ENCODE data around the gene CELA2B.
A peak's percentile ranks its signal among the peaks of the same experiment; 100 is the strongest.
"Not testable (repeated sequence)": the region's sequence is repeated elsewhere in the genome, so short reads cannot be mapped to it uniquely, and the experiment has no call there.

CELA2B gene

GRCh38 chr1:15429701-15430149 lies 46.2 kb upstream of the CELA2B start:
- 0 out of 3 replicates have a peak, but pooled peaks have one; percentile 2 for ATAC-seq (ENCODE audit: low read depth)
- no peak for TF ChIP-seq CTCF (IDR thresholded peaks at IDR 0.05; ENCODE audit: poor library complexity, severe bottlenecking)
- Histone ChIP-seq H3K4me3 (ENCODE audit: severe bottlenecking) (no peak overlapping the region), H3K9me3 (ENCODE audit: severe bottlenecking) (no peaks in the 10 kb centered on the region), H3K27me3 (ENCODE audit: insufficient read depth, poor library complexity, severe bottlenecking) (no peaks in the 10 kb centered on the region), H3K4me1 (ENCODE audit: insufficient read depth, poor library complexity, severe bottlenecking) (peaks cover 18% of the 10 kb centered on the region), H3K36me3 (ENCODE audit: low read depth) (peaks cover 47% of the 10 kb centered on the region), H3K27ac (ENCODE audit: poor library complexity, severe bottlenecking) (peak overlapping the region; percentile 3)
- DNase-seq (ENCODE audit: low spot score) = no peak

GRCh38 chr1:15430787-15431570 lies 44.9 kb upstream of the CELA2B start:
- no peak overlapping the region for H3K4me3 ChIP-seq (ENCODE audit: severe bottlenecking)
- H3K27me3 ChIP-seq (ENCODE audit: insufficient read depth, poor library complexity, severe bottlenecking) = no peaks in the 10 kb centered on the region
- peaks cover 15% of the 10 kb centered on the region for H3K4me1 ChIP-seq (ENCODE audit: insufficient read depth, poor library complexity, severe bottlenecking)
- no peaks in the 10 kb centered on the region for H3K9me3 ChIP-seq (ENCODE audit: severe bottlenecking)
- ATAC-seq (ENCODE audit: low read depth) (peak; percentile 31), DNase-seq (ENCODE audit: low spot score) (no peak)
- no peak overlapping the region for H3K27ac ChIP-seq (ENCODE audit: poor library complexity, severe bottlenecking)
- H3K36me3 ChIP-seq (ENCODE audit: low read depth) = peaks cover 37% of the 10 kb centered on the region
- peak; percentile 82 for TF ChIP-seq CTCF (IDR thresholded peaks at IDR 0.05; ENCODE audit: poor library complexity, severe bottlenecking)

GRCh38 chr1:15431571-15431948 lies 44.3 kb upstream of the CELA2B start:
- H3K36me3 ChIP-seq (ENCODE audit: low read depth) = peaks cover 31% of the 10 kb centered on the region
- DNase-seq (ENCODE audit: low spot score) = no peak
- ATAC-seq (ENCODE audit: low read depth) = no peak
- H3K4me1 ChIP-seq (ENCODE audit: insufficient read depth, poor library complexity, severe bottlenecking) = peaks cover 9% of the 10 kb centered on the region
- no peaks in the 10 kb centered on the region for H3K9me3 ChIP-seq (ENCODE audit: severe bottlenecking)
- H3K4me3 ChIP-seq (ENCODE audit: severe bottlenecking) = no peak overlapping the region
- H3K27me3 ChIP-seq (ENCODE audit: insufficient read depth, poor library complexity, severe bottlenecking) = no peaks in the 10 kb centered on the region
- no peak overlapping the region for H3K27ac ChIP-seq (ENCODE audit: poor library complexity, severe bottlenecking)
- no peak for TF ChIP-seq CTCF (IDR thresholded peaks at IDR 0.05; ENCODE audit: poor library complexity, severe bottlenecking)

- Histone ChIP-seq H3K27ac (ENCODE audit: poor library complexity, severe bottlenecking) (no peak overlapping the region), H3K4me1 (ENCODE audit: insufficient read depth, poor library complexity, severe bottlenecking) (peaks cover 8% of the 10 kb centered on the region), H3K9me3 (ENCODE audit: severe bottlenecking) (no peaks in the 10 kb centered on the region), H3K27me3 (ENCODE audit: insufficient read depth, poor library complexity, severe bottlenecking) (no peaks in the 10 kb centered on the region), H3K4me3 (ENCODE audit: severe bottlenecking) (no peak overlapping the region), H3K36me3 (ENCODE audit: low read depth) (peaks cover 24% of the 10 kb centered on the region)
- no peak for DNase-seq (ENCODE audit: low spot score)
- TF ChIP-seq CTCF (IDR thresholded peaks at IDR 0.05; ENCODE audit: poor library complexity, severe bottlenecking) = no peak
- ATAC-seq (ENCODE audit: low read depth) = no peak
Observed at GRCh38 chr1:15432324-15432723, 43.6 kb upstream of the CELA2B start.

- H3K27ac ChIP-seq (ENCODE audit: poor library complexity, severe bottlenecking) = no peak overlapping the region
- no peak overlapping the region for H3K4me3 ChIP-seq (ENCODE audit: severe bottlenecking)
- no peak for TF ChIP-seq CTCF (IDR thresholded peaks at IDR 0.05; ENCODE audit: poor library complexity, severe bottlenecking)
Observed at GRCh38 chr1:15433471-15433870, 42.4 kb upstream of the CELA2B start.

GRCh38 chr1:15434739-15435138 lies 41.2 kb upstream of the CELA2B start:
- peaks cover 10% of the 10 kb centered on the region for H3K36me3 ChIP-seq (ENCODE audit: low read depth)
- not testable (repeated sequence) for DNase-seq (ENCODE audit: low spot score); H3K4me3 ChIP-seq (ENCODE audit: severe bottlenecking); ATAC-seq (ENCODE audit: low read depth); H3K27ac ChIP-seq (ENCODE audit: poor library complexity, severe bottlenecking); H3K9me3 ChIP-seq (ENCODE audit: severe bottlenecking); H3K27me3 ChIP-seq (ENCODE audit: insufficient read depth, poor library complexity, severe bottlenecking); H3K4me1 ChIP-seq (ENCODE audit: insufficient read depth, poor library complexity, severe bottlenecking)

More at GRCh38 chr1:15433471-15433870, 42.4 kb upstream of the CELA2B start:
- ATAC-seq (ENCODE audit: low read depth) = no peak
- H3K36me3 ChIP-seq (ENCODE audit: low read depth) = peaks cover 14% of the 10 kb centered on the region
- H3K27me3 ChIP-seq (ENCODE audit: insufficient read depth, poor library complexity, severe bottlenecking) = no peaks in the 10 kb centered on the region
- H3K4me1 ChIP-seq (ENCODE audit: insufficient read depth, poor library complexity, severe bottlenecking) = peaks cover 8% of the 10 kb centered on the region
- no peak for DNase-seq (ENCODE audit: low spot score)
- no peaks in the 10 kb centered on the region for H3K9me3 ChIP-seq (ENCODE audit: severe bottlenecking)

Measured in RWPE2 (cell line).